ENCODE measurements around the gene ALG12. TPM values are rescaled to one million over a fixed set of nuclear protein-coding genes. Genes with fewer than 3 reads are reported as not detected.
A peak's percentile ranks its signal among the peaks of the same experiment; 100 is the strongest.

Gene ALG12
- total and polyA plus RNA-seq, 2 donors (not counting 1 experiment from before 2014, with no cell fraction given) = 15.2 to 16.6 TPM

DNA sequence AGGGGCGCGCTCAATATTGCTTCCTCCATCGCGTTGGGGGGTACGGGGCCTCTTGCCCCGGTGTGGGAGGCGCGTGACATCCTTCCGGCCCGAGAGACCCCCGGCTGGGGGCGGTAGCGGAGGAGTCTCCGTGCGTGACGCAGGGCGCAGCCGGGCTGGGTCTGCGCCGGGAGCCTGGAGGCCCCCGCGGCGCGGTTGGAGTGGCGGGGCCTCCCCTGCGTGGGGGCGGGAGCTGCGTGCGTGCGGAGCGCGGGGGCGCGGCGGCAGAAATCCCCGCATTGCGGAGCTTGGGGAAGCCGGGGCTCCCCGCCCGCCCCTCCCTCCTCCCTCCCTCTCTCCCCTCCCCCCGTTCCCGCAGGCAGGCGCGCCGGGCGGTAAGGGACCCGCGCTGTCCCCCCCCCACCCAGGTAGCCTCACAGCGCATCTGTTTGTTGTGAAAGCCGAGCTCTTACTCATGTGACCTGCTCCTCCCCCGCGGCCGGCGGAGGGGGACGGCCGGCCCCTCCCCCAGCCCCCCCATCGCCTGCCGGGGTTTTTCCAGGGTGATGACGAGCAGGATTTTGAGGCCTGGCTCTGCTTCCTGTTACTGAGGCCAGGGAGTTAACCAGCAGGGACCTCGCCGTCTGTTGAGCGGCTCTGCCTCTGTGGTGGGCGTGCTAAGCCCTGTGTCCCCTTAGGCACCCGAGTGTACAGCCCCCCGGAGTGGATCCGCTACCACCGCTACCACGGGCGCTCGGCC is 43.9 kb upstream of the ALG12 start:
- Mint-ChIP-seq H3K4me1 (peaks cover 54% of the 10 kb centered on the region), H3K9me3 (ENCODE audit: insufficient read depth) (no peaks in the 10 kb centered on the region), H3K27ac (peak overlapping the region; percentile 91), H3K27me3 (no peaks in the 10 kb centered on the region), H3K4me3 (peak overlapping the region; percentile 91)
- ChIA-PET POLR2A (interaction anchor here (0.6 to 5.7 kb wide), 15 partner anchors 9 to 230 kb away, joined by 3 to 94 read pairs (median 6); no protein-coding TSS in a partner anchor), CTCF (interaction anchor here (0.5 to 5.9 kb wide), 10 partner anchors 14 to 547 kb away, joined by 3 to 60 read pairs (median 4); no protein-coding TSS in a partner anchor)
- Histone ChIP-seq H3K79me2 (ENCODE audit: control insufficient read depth, insufficient read depth, low read length) (peaks cover 27% of the 10 kb centered on the region), H4K20me1 (ENCODE audit: control insufficient read depth, insufficient read depth, low read length, poor library complexity, severe bottlenecking) (peaks cover 61% of the 10 kb centered on the region), H3K9me3 (ENCODE audit: control extremely low read depth in 1 of 3, control insufficient read depth in 2 of 3, insufficient read depth in 1 of 3, low read length in 2 of 3) (no peaks in the 10 kb centered on the region), H3K27ac (ENCODE audit: low read length in 2 of 2) (peak overlapping the region; percentile 85 to 94), H2AFZ (ENCODE audit: insufficient read depth, low read depth, low read length, poor library complexity, severe bottlenecking) (no peak overlapping the region), H3K4me2 (replicated peaks; ENCODE audit: low read depth, low read length, poor library complexity, severe bottlenecking) (peak overlapping the region; percentile 100), H3K9ac (ENCODE audit: low read length) (peak overlapping the region; percentile 86), H3K36me3 (replicated peaks in 1 of 2; ENCODE audit: control extremely low read depth in 1 of 2, control insufficient read depth in 1 of 2, extremely low read depth in 1 of 2, insufficient read depth in 2 of 2, low read length in 1 of 2) (peaks cover 0 to 27% of the 10 kb centered on the region in 2 experiments), H3K4me1 (ENCODE audit: control insufficient read depth in 2 of 2, insufficient read depth in 2 of 2, low read length in 2 of 2) (peaks cover 40 to 54% of the 10 kb centered on the region in 2 donors), H3K27me3 (replicated peaks in 1 of 4; ENCODE audit: control extremely low read depth in 1 of 4, control insufficient read depth in 3 of 4, insufficient read depth in 4 of 4, low read length in 3 of 4) (no peaks in the 10 kb centered on the region), H3K4me3 (ENCODE audit: control extremely low read depth in 1 of 5, extremely low read depth in 1 of 5, insufficient read depth in 1 of 5, low read depth in 2 of 5, low read length in 4 of 5) (peak overlapping the region; percentile 65 to 88 (median 77))
- ATAC-seq (ENCODE audit: low read depth) (peak; percentile 26), DNase-seq (peak; percentile 91)
- intact Hi-C loops (cut with micrococcal nuclease) = no loop called here
- TF ChIP-seq CTCF (IDR thresholded peaks at IDR 0.05) (no peak), EZH2 (IDR thresholded peaks at IDR 0.05; ENCODE audit: borderline replicate concordance, insufficient read depth, low read depth, low read length, poor library complexity, severe bottlenecking) (no peak)
- 1% methylated on average over 56 of the region's 70 CpGs for WGBS (ENCODE audit: insufficient coverage)

DNA sequence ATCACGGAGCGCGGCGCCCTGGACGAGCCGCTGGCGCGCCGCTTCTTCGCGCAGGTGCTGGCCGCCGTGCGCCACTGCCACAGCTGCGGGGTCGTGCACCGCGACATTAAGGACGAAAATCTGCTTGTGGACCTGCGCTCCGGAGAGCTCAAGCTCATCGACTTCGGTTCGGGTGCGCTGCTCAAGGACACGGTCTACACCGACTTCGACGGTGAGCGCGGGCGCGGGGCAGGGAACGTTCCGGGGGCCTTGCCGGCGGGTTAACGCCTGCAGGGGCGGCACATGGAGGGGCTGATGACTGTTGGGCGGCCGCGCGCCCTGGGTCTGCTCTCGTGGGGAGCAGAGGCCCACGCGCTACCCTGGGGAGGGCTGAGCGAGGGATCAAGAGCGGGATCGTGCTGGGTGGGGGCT is 43.4 kb upstream of the ALG12 start:
- H3K27ac ChIP-seq (ENCODE audit: low read length in 2 of 2) = peak overlapping the region; percentile 85 to 94
- peak overlapping the region; percentile 91 for H3K27ac Mint-ChIP-seq
- intact Hi-C loops (cut with micrococcal nuclease) = loop anchor here (2.0 kb wide), 2 partner anchors 15 to 229 kb away; no protein-coding TSS in a partner anchor
- H3K4me2 ChIP-seq (replicated peaks; ENCODE audit: low read depth, low read length, poor library complexity, severe bottlenecking) = peak overlapping the region; percentile 100
- no peak for DNase-seq
- TF ChIP-seq EZH2 (IDR thresholded peaks at IDR 0.05; ENCODE audit: borderline replicate concordance, insufficient read depth, low read depth, low read length, poor library complexity, severe bottlenecking) = no peak
- TF ChIP-seq CTCF (IDR thresholded peaks at IDR 0.05) = no peak
- H3K27me3 Mint-ChIP-seq = no peaks in the 10 kb centered on the region
- H3K4me1 Mint-ChIP-seq = peaks cover 51% of the 10 kb centered on the region
- peaks cover 56% of the 10 kb centered on the region for H4K20me1 ChIP-seq (ENCODE audit: control insufficient read depth, insufficient read depth, low read length, poor library complexity, severe bottlenecking)
- CTCF ChIA-PET = interaction anchor here (1.0 to 5.9 kb wide), 6 partner anchors 15 to 36 kb away, joined by 4 to 60 read pairs (median 7); no protein-coding TSS in a partner anchor
- no peak for ATAC-seq (ENCODE audit: low read depth)
- POLR2A ChIA-PET = interaction anchor here (0.8 to 5.7 kb wide), 15 partner anchors 9 to 231 kb away, joined by 3 to 94 read pairs (median 6); no protein-coding TSS in a partner anchor
- peaks cover 27% of the 10 kb centered on the region for H3K79me2 ChIP-seq (ENCODE audit: control insufficient read depth, insufficient read depth, low read length)
- peak overlapping the region; percentile 91 for H3K4me3 Mint-ChIP-seq
- WGBS (ENCODE audit: insufficient coverage) = under 1% methylated on average over 49 of the region's 49 CpGs
- H3K9me3 ChIP-seq (ENCODE audit: control extremely low read depth in 1 of 3, control insufficient read depth in 2 of 3, insufficient read depth in 1 of 3, low read length in 2 of 3) = no peaks in the 10 kb centered on the region
- no peak overlapping the region for H2AFZ ChIP-seq (ENCODE audit: insufficient read depth, low read depth, low read length, poor library complexity, severe bottlenecking)
- H3K27me3 ChIP-seq (replicated peaks in 1 of 4; ENCODE audit: control extremely low read depth in 1 of 4, control insufficient read depth in 3 of 4, insufficient read depth in 4 of 4, low read length in 3 of 4) = no peaks in the 10 kb centered on the region
- peaks cover 35 to 49% of the 10 kb centered on the region in 2 donors for H3K4me1 ChIP-seq (ENCODE audit: control insufficient read depth in 2 of 2, insufficient read depth in 2 of 2, low read length in 2 of 2)
- H3K9ac ChIP-seq (ENCODE audit: low read length) = peak overlapping the region; percentile 86
- peaks cover 0 to 27% of the 10 kb centered on the region in 2 experiments for H3K36me3 ChIP-seq (replicated peaks in 1 of 2; ENCODE audit: control extremely low read depth in 1 of 2, control insufficient read depth in 1 of 2, extremely low read depth in 1 of 2, insufficient read depth in 2 of 2, low read length in 1 of 2)
- H3K4me3 ChIP-seq (ENCODE audit: control extremely low read depth in 1 of 5, extremely low read depth in 1 of 5, insufficient read depth in 1 of 5, low read depth in 2 of 5, low read length in 4 of 5) = peak overlapping the region; percentile 65 to 88 (median 77)
- H3K9me3 Mint-ChIP-seq (ENCODE audit: insufficient read depth) = no peaks in the 10 kb centered on the region

All from B cell (primary cell).